ENCODE measurements around the gene ELANE. TPM values are rescaled to one million over a fixed set of nuclear protein-coding genes. Genes with fewer than 3 reads are reported as not detected.
A peak's percentile ranks its signal among the peaks of the same experiment; 100 is the strongest.

Gene ELANE
- total and polyA plus RNA-seq, 4 donors = 0.17 to 37.4 (median 1.8) TPM

- H3K27me3 ChIP-seq (ENCODE audit: control insufficient read depth in 4 of 4, insufficient read depth in 4 of 4, low read length in 3 of 4) = no peaks in the 10 kb centered on the region
- TF ChIP-seq ZBTB33 (IDR thresholded peaks at IDR 0.05) (no peak), HNF4A (conservative IDR thresholded peaks at IDR 0.05) (no peak), FOXA2 (IDR thresholded peaks at IDR 0.05) (no peak), REST (IDR thresholded peaks at IDR 0.05) (no peak), EGR1 (IDR thresholded peaks at IDR 0.05; ENCODE audit: low read depth in 2 of 2) (no peak), RXRA (IDR thresholded peaks at IDR 0.05) (no peak), HNF4G (IDR thresholded peaks at IDR 0.05) (no peak), TAF1 (conservative IDR thresholded peaks at IDR 0.05) (no peak), NR2F2 (IDR thresholded peaks at IDR 0.05) (no peak), RAD21 (IDR thresholded peaks at IDR 0.05) (no peak), MAX (IDR thresholded peaks at IDR 0.05) (no peak), ATF3 (IDR thresholded peaks at IDR 0.05) (no peak), CTCF (IDR thresholded peaks at IDR 0.05; ENCODE audit: low read depth, low read length, missing input control) (no peak), SP1 (IDR thresholded peaks at IDR 0.05) (no peak), GABPA (IDR thresholded peaks at IDR 0.05 in 1 of 2, conservative IDR thresholded peaks at IDR 0.05 in 1 of 2) (no peak), FOXA1 (IDR thresholded peaks at IDR 0.05) (no peak)
- no peak overlapping the region for H3K27ac ChIP-seq (ENCODE audit: low read depth in 1 of 2, low read length in 2 of 2)
- peaks cover 0 to 1% (median 0%) of the 10 kb centered on the region in 4 donors for H3K9me3 ChIP-seq (ENCODE audit: control insufficient read depth in 4 of 4, low read length in 3 of 4)
- 19% methylated on average over 48 of the region's 48 CpGs for WGBS
- H3K4me1 ChIP-seq (ENCODE audit: control insufficient read depth in 4 of 4, insufficient read depth in 4 of 4, low read length in 3 of 4) = peaks cover 0 to 20% (median 11%) of the 10 kb centered on the region in 4 donors
- peak; percentile 83 for DNase-seq (ENCODE audit: low spot score)
- no peak overlapping the region for H3K9ac ChIP-seq (ENCODE audit: low read depth in 1 of 2, low read length in 2 of 2)
- peaks cover 0 to 5% (median 2%) of the 10 kb centered on the region in 4 donors for H3K36me3 ChIP-seq (ENCODE audit: control insufficient read depth in 4 of 4, insufficient read depth in 3 of 4, low read depth in 1 of 4, low read length in 3 of 4)
- no peak overlapping the region for H3K4me3 ChIP-seq (ENCODE audit: low read depth in 1 of 3, low read length in 3 of 3)
Observed at GRCh38 chr19:862581-863314, 10.6 kb downstream of the ELANE start.
